K562 (cell line): ENCODE measurements around the gene CCDC187. TPM values are rescaled to one million over a fixed set of nuclear protein-coding genes. Genes with fewer than 3 reads are reported as not detected.
A peak's percentile ranks its signal among the peaks of the same experiment; 100 is the strongest.

Experiments
- ARHGAP35 ChIP-seq: fragments of 450-650 bp; IDR thresholded peaks from 2 replicates; pipeline ENCODE4 v1.6.1; 2018; ENCODE audit not compliant: partially characterized antibody
- CAMTA2 ChIP-seq: fragments of 250-450 bp; sonication (Bioruptor Pico); conservative IDR thresholded peaks from 2 replicates; pipeline ENCODE4 v1.5.1; 2022
- CTBP1 ChIP-seq: fragments of 450-650 bp; IDR thresholded peaks from 2 replicates; pipeline ENCODE4 v1.6.1; 2016; ENCODE audit warnings: borderline replicate concordance
- GABPA ChIP-seq: fragments of 200-800 bp; sonication (Bioruptor generic); conservative IDR thresholded peaks from 2 replicates; pipeline ENCODE4 v1.6.1; 2016; ENCODE audit warnings: low read depth, missing genetic modification characterization, missing compliant biosample characterization
- NFRKB ChIP-seq: fragments of 450-650 bp; IDR thresholded peaks from 2 replicates; pipeline ENCODE4 v1.6.1; 2016; ENCODE audit warnings: low read depth
- NFYB ChIP-seq: IDR thresholded peaks from 2 replicates; pipeline ENCODE4 v1.6.1; 2011; ENCODE audit warnings: mild to moderate bottlenecking, moderate library complexity; ENCODE audit not compliant: insufficient read length; ENCODE audit errors: extremely low read depth
- NR2C2 ChIP-seq, 2 experiments: fragments of 200-800 bp in 1 of 2; sonication (Bioruptor generic) in 1 of 2; sonication (generic) in 1 of 2; formaldehyde crosslinking in 1 of 2; IDR thresholded peaks; 2 replicates each; pipeline versions ENCODE4 v1.6.1 to v1.8.0; 2016 to 2022; ENCODE audit warnings: mild to moderate bottlenecking in 1 of 2, missing compliant biosample characterization in 1 of 2, missing genetic modification characterization in 1 of 2, missing genetic modification reagents in 1 of 2
- PML ChIP-seq: IDR thresholded peaks from 2 replicates; pipeline ENCODE4 v1.6.1; 2012; ENCODE audit warnings: low read length, inconsistent platforms
- RB1 ChIP-seq: fragments of 450-650 bp; IDR thresholded peaks from 2 replicates; pipeline ENCODE4 v1.6.1; 2017; ENCODE audit warnings: low read depth, mild to moderate bottlenecking
- RBM25 ChIP-seq: fragments of 200-400 bp; formaldehyde crosslinking; IDR thresholded peaks from 2 replicates; pipeline ENCODE4 v1.6.1; 2018; ENCODE audit warnings: low read length, low read depth, moderate library complexity; ENCODE audit not compliant: severe bottlenecking
- SMAD4 ChIP-seq: fragments of 250-450 bp; sonication (Bioruptor Pico); conservative IDR thresholded peaks from 2 replicates; pipeline ENCODE4 v1.8.0; 2021; ENCODE audit warnings: inconsistent platforms, mild to moderate bottlenecking, moderate library complexity
- SP1 ChIP-seq: sonication (generic); formaldehyde crosslinking; IDR thresholded peaks from 2 replicates; pipeline ENCODE4 v1.8.1; 2022; ENCODE audit warnings: mild to moderate bottlenecking, missing genetic modification reagents
- STAG1 ChIP-seq: sonication (generic); formaldehyde crosslinking; IDR thresholded peaks from 2 replicates; pipeline ENCODE4 v1.5.0; 2020; ENCODE audit warnings: missing genetic modification reagents, borderline replicate concordance
- TAF1 ChIP-seq: IDR thresholded peaks from 2 replicates; pipeline ENCODE4 v1.6.1; 2011; ENCODE audit warnings: mild to moderate bottlenecking, low read length, moderate library complexity; ENCODE audit not compliant: insufficient read depth, control insufficient read depth, severe bottlenecking; ENCODE audit errors: extremely low read depth
- TCF3 ChIP-seq: sonication (generic); formaldehyde crosslinking; IDR thresholded peaks from 2 replicates; pipeline ENCODE4 v1.4.0; 2020; ENCODE audit warnings: mild to moderate bottlenecking, missing genetic modification reagents
- TCF7L2 ChIP-seq: fragments of 150-350 bp; IDR thresholded peaks from 2 replicates; pipeline ENCODE4 v1.6.1; 2016; ENCODE audit warnings: low read depth, mild to moderate bottlenecking, low read length, moderate library complexity
- WHSC1 ChIP-seq: IDR thresholded peaks from one replicate; pipeline ENCODE4 v1.6.1; 2012; ENCODE audit warnings: low read length, control low read depth, inconsistent platforms
- ZBTB7A ChIP-seq: IDR thresholded peaks from 2 replicates; pipeline ENCODE4 v1.6.1; 2011; ENCODE audit warnings: low read depth, mild to moderate bottlenecking, low read length, moderate library complexity, borderline replicate concordance; ENCODE audit not compliant: control insufficient read depth
- ZNF121 ChIP-seq: sonication (generic); formaldehyde crosslinking; conservative IDR thresholded peaks from 2 replicates; pipeline ENCODE4 v1.8.0; 2022; ENCODE audit warnings: missing genetic modification reagents
- ZNF174 ChIP-seq: fragments of 250-450 bp; sonication (Bioruptor Pico); IDR thresholded peaks from 2 replicates; pipeline ENCODE4 v1.4.0; 2020; ENCODE audit warnings: mild to moderate bottlenecking
- ZNF830 ChIP-seq: fragments of 250-450 bp; sonication (Bioruptor Pico); IDR thresholded peaks from 2 replicates; pipeline ENCODE4 v1.5.0; 2021; ENCODE audit warnings: mild to moderate bottlenecking
- polyA plus RNA-seq, 8 experiments: library from polyadenylated mRNA; depleted of rRNA in 4 of 8; stranded (reverse) in 5 of 8; unstranded in 3 of 8; fragments of >200 nt; fragmentation: Nextera tagmentation in 2 of 8; fragmentation: Illumina TruSeq in 1 of 8; extraction: Ambion mirVana in 2 of 8; extraction: Trizol in 1 of 8; gene quantifications; 2 replicates each; pipeline versions ENCODE4 v1.2.1 to v1.2.3, GENCODE V29; 2011 to 2014; ENCODE audit warnings: inconsistent platforms in 1 of 8, missing spikeins in 1 of 8
- total RNA-seq, 7 experiments: library from RNA; depleted of rRNA in 6 of 7; stranded (reverse); fragments of >200 nt in 6 of 7; fragmentation: Illumina TruSeq in 2 of 7; extraction: Trizol in 2 of 7; gene quantifications; 2 replicates each; pipeline versions ENCODE4 v1.2.1 to v1.2.3, GENCODE V29; 2011 to 2021; ENCODE audit warnings: low replicate concordance in 1 of 7
- TF ChIP-seq, protein P1 (sequence below): sonication (generic); formaldehyde crosslinking; IDR thresholded peaks from 2 replicates; pipeline ENCODE4 v1.8.0; 2022; ENCODE audit warnings: mild to moderate bottlenecking, missing genetic modification reagents
- TF ChIP-seq, protein P2 (sequence below): fragments of 450-650 bp; conservative IDR thresholded peaks from 2 replicates; pipeline ENCODE4 v1.6.1; 2016; ENCODE audit warnings: missing genetic modification characterization, low read depth, mild to moderate bottlenecking, missing compliant biosample characterization, moderate library complexity
- TF ChIP-seq, protein P3 (sequence below), 2 experiments: fragments of 250-450 bp in 1 of 2; fragments of 450-650 bp in 1 of 2; sonication (Bioruptor Pico) in 1 of 2; IDR thresholded peaks; 2 replicates each; pipeline versions ENCODE4 v1.6.1 to v1.8.0; 2016 to 2021; ENCODE audit warnings: mild to moderate bottlenecking in 2 of 2, moderate library complexity in 2 of 2, missing compliant biosample characterization in 1 of 2, missing genetic modification characterization in 1 of 2
- TF ChIP-seq, protein P4 (sequence below): sonication (generic); formaldehyde crosslinking; IDR thresholded peaks from 2 replicates; pipeline ENCODE4 v1.8.0; 2022; ENCODE audit warnings: mild to moderate bottlenecking, missing genetic modification reagents, borderline replicate concordance

The CCDC187 gene
- total and polyA plus RNA-seq, 9 of the 15 experiments (the other 6 are each of a cell fraction or from before 2014, with no cell fraction given): not detected

DNA sequence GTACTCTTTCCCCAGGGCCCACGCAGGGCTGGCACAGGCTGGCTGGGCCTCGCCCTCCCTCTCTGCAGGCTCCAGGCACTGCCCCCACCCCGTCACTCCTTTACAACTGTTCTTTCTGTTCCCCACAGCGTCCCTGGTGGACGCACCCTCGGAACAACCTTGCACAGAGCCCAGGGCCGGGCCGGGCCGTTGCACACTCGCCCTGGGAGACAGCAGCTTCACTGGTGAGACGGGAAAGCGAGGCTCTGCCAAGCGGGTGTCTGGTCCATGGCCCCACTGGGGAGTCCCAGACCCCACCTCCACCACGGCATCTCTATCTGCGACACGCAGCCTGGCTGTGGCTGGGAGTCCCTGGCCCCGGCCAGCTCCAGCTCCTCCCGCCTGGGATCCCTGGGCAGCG, 39.9 kb downstream of the CCDC187 start (continued):
- TF ChIP-seq, protein P1, sequence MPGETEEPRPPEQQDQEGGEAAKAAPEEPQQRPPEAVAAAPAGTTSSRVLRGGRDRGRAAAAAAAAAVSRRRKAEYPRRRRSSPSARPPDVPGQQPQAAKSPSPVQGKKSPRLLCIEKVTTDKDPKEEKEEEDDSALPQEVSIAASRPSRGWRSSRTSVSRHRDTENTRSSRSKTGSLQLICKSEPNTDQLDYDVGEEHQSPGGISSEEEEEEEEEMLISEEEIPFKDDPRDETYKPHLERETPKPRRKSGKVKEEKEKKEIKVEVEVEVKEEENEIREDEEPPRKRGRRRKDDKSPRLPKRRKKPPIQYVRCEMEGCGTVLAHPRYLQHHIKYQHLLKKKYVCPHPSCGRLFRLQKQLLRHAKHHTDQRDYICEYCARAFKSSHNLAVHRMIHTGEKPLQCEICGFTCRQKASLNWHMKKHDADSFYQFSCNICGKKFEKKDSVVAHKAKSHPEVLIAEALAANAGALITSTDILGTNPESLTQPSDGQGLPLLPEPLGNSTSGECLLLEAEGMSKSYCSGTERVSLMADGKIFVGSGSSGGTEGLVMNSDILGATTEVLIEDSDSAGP (CRISPR knock-in tag): no peak
- TF ChIP-seq SMAD4 (CRISPR knock-in tag) (no peak), ZNF121 (CRISPR knock-in tag) (no peak), NFRKB (no peak), ZNF174 (CRISPR knock-in tag) (no peak), SP1 (CRISPR knock-in tag) (no peak), ZNF830 (CRISPR knock-in tag) (no peak), TCF3 (no peak), TCF7L2 (no peak), PML (no peak), RBM25 (no peak), WHSC1 (no peak), ARHGAP35 (no peak), NR2C2 (CRISPR knock-in tag; IDR thresholded peaks at IDR 0.05) (no peak), NR2C2 (tag; IDR thresholded peaks at IDR 0.05) (no peak), NFYB (no peak), STAG1 (CRISPR knock-in tag) (no peak), CAMTA2 (CRISPR knock-in tag) (no peak), RB1 (no peak), CTBP1 (0 out of 2 replicates have a peak, but pooled peaks have one; percentile 11), GABPA (no peak), ZBTB7A (no peak), TAF1 (no peak)
- TF ChIP-seq, protein P2, sequence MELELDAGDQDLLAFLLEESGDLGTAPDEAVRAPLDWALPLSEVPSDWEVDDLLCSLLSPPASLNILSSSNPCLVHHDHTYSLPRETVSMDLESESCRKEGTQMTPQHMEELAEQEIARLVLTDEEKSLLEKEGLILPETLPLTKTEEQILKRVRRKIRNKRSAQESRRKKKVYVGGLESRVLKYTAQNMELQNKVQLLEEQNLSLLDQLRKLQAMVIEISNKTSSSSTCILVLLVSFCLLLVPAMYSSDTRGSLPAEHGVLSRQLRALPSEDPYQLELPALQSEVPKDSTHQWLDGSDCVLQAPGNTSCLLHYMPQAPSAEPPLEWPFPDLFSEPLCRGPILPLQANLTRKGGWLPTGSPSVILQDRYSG (tag): no peak
- TF ChIP-seq, protein P3, sequence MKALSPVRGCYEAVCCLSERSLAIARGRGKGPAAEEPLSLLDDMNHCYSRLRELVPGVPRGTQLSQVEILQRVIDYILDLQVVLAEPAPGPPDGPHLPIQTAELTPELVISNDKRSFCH (CRISPR knock-in tag; IDR thresholded peaks at IDR 0.05): no peak
- TF ChIP-seq, protein P3 (tag; IDR thresholded peaks at IDR 0.05): no peak
- TF ChIP-seq, protein P4, sequence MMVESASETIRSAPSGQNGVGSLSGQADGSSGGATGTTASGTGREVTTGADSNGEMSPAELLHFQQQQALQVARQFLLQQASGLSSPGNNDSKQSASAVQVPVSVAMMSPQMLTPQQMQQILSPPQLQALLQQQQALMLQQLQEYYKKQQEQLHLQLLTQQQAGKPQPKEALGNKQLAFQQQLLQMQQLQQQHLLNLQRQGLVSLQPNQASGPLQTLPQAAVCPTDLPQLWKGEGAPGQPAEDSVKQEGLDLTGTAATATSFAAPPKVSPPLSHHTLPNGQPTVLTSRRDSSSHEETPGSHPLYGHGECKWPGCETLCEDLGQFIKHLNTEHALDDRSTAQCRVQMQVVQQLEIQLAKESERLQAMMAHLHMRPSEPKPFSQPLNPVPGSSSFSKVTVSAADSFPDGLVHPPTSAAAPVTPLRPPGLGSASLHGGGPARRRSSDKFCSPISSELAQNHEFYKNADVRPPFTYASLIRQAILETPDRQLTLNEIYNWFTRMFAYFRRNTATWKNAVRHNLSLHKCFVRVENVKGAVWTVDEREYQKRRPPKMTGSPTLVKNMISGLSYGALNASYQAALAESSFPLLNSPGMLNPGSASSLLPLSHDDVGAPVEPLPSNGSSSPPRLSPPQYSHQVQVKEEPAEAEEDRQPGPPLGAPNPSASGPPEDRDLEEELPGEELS (CRISPR knock-in tag): no peak
